SW 1271 (cell line): Measurements from ENCODE around the gene FCF1.

Source experiments
- DNase-seq, 2 experiments: peaks; one replicate each; lab custom pipeline; 2025; lab: John Stamatoyannopoulos, UW

FCF1 gene

GRCh38 chr14:74712499-74713394 is at the start of gene FCF1, which contains the start of gene AREL1:
Gene FCF1, plus strand, starts transcription at chr14:74713144. Its CDS starts 54 bp downstream, at chr14:74713198.
Gene AREL1, minus strand, starts transcription at chr14:74713080. Its CDS starts 27,465 bp downstream, at chr14:74685615.
- DNase-seq, result no peak

GRCh38 chr14:74663884-74664283 is 49.1 kb upstream of the FCF1 start:
- no peak for DNase-seq

GRCh38 chr14:74664717-74665116 is 48.2 kb upstream of the FCF1 start:
- DNase-seq, result no peak

- no peak for DNase-seq
Measured at GRCh38 chr14:74667758-74668157, 45.2 kb upstream of the FCF1 start.

GRCh38 chr14:74669256-74669655 is 43.7 kb upstream of the FCF1 start:
- no peak for DNase-seq

- no peak for DNase-seq
Measured at GRCh38 chr14:74669846-74670245, 43.1 kb upstream of the FCF1 start.

GRCh38 chr14:74670726-74671411 is 42.1 kb upstream of the FCF1 start:
- DNase-seq, result no peak

GRCh38 chr14:74671789-74672188 is 41.2 kb upstream of the FCF1 start:
- peak in 1 of 2 experiments; percentile 31 for DNase-seq

GRCh38 chr14:74673768-74674167 is 39.2 kb upstream of the FCF1 start:
- DNase-seq, result no peak

- no peak for DNase-seq
Measured at GRCh38 chr14:74675219-74675618, 37.7 kb upstream of the FCF1 start.

GRCh38 chr14:74682169-74682952 is 30.6 kb upstream of the FCF1 start:
- no peak for DNase-seq

GRCh38 chr14:74683406-74683805 is 29.5 kb upstream of the FCF1 start:
- DNase-seq, result no peak

- DNase-seq, result no peak
Measured at GRCh38 chr14:74684434-74684833, 28.5 kb upstream of the FCF1 start.

- no peak for DNase-seq
Measured at GRCh38 chr14:74685056-74685455, 27.9 kb upstream of the FCF1 start.

- no peak for DNase-seq
Measured at GRCh38 chr14:74685921-74686678, 26.8 kb upstream of the FCF1 start.

GRCh38 chr14:74691456-74691855 is 21.5 kb upstream of the FCF1 start:
- DNase-seq, result no peak

GRCh38 chr14:74693191-74693590 is 19.8 kb upstream of the FCF1 start:
- DNase-seq, result no peak

- no peak for DNase-seq
Measured at GRCh38 chr14:74695406-74695805, 17.5 kb upstream of the FCF1 start.

GRCh38 chr14:74697011-74697410 is 15.9 kb upstream of the FCF1 start:
- DNase-seq, result no peak

- no peak for DNase-seq
Measured at GRCh38 chr14:74697543-74697942, 15.4 kb upstream of the FCF1 start.

- no peak for DNase-seq
Measured at GRCh38 chr14:74697976-74698375, 15.0 kb upstream of the FCF1 start.

GRCh38 chr14:74698465-74698864 is 14.5 kb upstream of the FCF1 start:
- DNase-seq, result no peak
